ENCODE results near the gene RHPN2.
"Not testable (repeated sequence)": the region's sequence is repeated elsewhere in the genome, so short reads cannot be mapped to it uniquely, and the experiment has no call there.

The RHPN2 gene

DNA sequence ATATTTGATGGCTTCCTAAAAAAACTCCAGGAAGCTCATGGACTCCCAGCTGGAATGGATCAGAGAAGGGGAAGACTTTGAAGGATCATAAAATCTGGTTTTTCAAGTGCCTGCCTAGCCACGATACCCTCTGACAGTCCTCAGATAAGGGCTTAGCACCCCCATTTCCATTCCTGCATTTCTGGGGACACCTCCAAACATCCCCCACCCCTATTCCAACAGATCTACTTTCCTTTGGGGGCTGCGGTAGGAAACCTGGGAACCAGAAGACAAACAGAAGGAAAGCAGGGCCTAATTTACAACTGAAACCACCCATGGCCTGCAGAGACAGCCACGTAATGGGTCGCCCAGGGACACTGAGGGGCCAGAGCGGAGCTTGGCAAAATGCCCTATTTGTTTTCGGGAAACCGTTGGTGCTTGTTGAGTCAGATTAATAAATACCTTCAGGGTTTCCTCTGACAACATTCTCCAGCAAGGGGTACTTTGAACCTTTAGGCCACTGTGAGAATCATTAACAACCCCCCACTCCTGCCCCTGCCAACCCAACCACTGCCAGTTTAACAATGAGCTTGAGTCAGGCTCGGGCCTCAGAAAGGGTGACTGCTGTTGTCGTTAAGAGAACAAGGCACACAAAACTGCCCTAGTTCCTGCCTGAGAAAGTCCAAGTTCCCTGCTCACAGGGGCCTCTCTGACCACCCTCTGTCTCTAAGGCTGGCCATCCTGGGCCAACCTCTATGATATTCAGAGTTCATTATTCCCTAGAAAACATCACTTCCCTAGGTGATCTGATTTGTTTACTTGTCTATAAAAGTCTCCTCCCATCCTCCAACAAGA, 23.5 kb downstream of the RHPN2 start:
- Histone ChIP-seq H4K20me1 (ENCODE audit: low read depth, low read length) (no peaks in the 10 kb centered on the region), H3K9ac (ENCODE audit: low read length) (no peak overlapping the region), H3K4me2 (ENCODE audit: low read depth, low read length, poor library complexity, severe bottlenecking) (no peak overlapping the region), H2AFZ (ENCODE audit: low read depth, low read length, severe bottlenecking) (no peak overlapping the region), H3K36me3 (ENCODE audit: low read length) (no peaks in the 10 kb centered on the region), H3K27me3 (ENCODE audit: low read length) (no peaks in the 10 kb centered on the region), H3K27ac (ENCODE audit: low read depth, low read length) (no peak overlapping the region), H3K4me3 (ENCODE audit: insufficient read depth, low read length, poor library complexity, severe bottlenecking) (no peak overlapping the region), H3F3A (ENCODE audit: insufficient read depth) (no peaks in the 10 kb centered on the region), H3K9me3 (ENCODE audit: insufficient read depth, low read length) (no peaks in the 10 kb centered on the region), H3K9me2 (replicated peaks; ENCODE audit: insufficient read depth, low read length) (no peaks in the 10 kb centered on the region), H3K79me2 (ENCODE audit: insufficient read depth, low read length) (peaks cover 5% of the 10 kb centered on the region; the same call in 1 of the 2 replicates)
- no peak for TF ChIP-seq EZH2phosphoT487 (conservative IDR thresholded peaks at IDR 0.05; ENCODE audit: low read length)
- TF ChIP-seq, protein P1, sequence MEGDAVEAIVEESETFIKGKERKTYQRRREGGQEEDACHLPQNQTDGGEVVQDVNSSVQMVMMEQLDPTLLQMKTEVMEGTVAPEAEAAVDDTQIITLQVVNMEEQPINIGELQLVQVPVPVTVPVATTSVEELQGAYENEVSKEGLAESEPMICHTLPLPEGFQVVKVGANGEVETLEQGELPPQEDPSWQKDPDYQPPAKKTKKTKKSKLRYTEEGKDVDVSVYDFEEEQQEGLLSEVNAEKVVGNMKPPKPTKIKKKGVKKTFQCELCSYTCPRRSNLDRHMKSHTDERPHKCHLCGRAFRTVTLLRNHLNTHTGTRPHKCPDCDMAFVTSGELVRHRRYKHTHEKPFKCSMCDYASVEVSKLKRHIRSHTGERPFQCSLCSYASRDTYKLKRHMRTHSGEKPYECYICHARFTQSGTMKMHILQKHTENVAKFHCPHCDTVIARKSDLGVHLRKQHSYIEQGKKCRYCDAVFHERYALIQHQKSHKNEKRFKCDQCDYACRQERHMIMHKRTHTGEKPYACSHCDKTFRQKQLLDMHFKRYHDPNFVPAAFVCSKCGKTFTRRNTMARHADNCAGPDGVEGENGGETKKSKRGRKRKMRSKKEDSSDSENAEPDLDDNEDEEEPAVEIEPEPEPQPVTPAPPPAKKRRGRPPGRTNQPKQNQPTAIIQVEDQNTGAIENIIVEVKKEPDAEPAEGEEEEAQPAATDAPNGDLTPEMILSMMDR (IDR thresholded peaks at IDR 0.05; ENCODE audit: insufficient read depth, low read length, poor library complexity, severe bottlenecking), result no peak

DNA sequence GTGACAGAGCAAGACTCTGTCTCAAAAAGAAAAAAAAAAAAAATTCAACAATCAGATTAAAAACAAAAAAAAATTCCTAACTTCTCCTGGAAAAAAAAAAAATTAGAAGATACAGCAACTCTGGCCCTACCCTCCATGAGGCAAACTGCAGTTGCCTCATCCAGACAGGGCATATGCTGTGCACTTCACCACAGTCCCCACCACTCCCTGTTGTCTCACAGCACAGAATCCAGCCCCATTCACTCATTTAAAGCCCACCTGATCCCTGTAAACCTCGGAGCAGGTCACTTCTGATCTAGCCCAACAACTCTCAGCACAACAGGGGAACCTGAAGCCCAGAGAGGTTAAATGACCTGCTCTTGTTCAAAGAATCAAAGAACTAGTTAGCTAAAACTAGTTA, 24.9 kb downstream of the RHPN2 start:
- Histone ChIP-seq H4K20me1 (ENCODE audit: low read depth, low read length) (no peaks in the 10 kb centered on the region), H3K27ac (ENCODE audit: low read depth, low read length) (no peak overlapping the region), H2AFZ (ENCODE audit: low read depth, low read length, severe bottlenecking) (no peak overlapping the region), H3K9me3 (ENCODE audit: insufficient read depth, low read length) (no peaks in the 10 kb centered on the region), H3K9me2 (replicated peaks; ENCODE audit: insufficient read depth, low read length) (no peaks in the 10 kb centered on the region), H3K9ac (ENCODE audit: low read length) (no peak overlapping the region), H3K79me2 (ENCODE audit: insufficient read depth, low read length) (peaks cover 5% of the 10 kb centered on the region; the same call in 1 of the 2 replicates), H3K27me3 (ENCODE audit: low read length) (no peaks in the 10 kb centered on the region), H3K36me3 (ENCODE audit: low read length) (no peaks in the 10 kb centered on the region), H3K4me2 (ENCODE audit: low read depth, low read length, poor library complexity, severe bottlenecking) (no peak overlapping the region), H3F3A (ENCODE audit: insufficient read depth) (no peaks in the 10 kb centered on the region), H3K4me3 (ENCODE audit: insufficient read depth, low read length, poor library complexity, severe bottlenecking) (no peak overlapping the region)
- TF ChIP-seq EZH2phosphoT487 (conservative IDR thresholded peaks at IDR 0.05; ENCODE audit: low read length), result no peak
- TF ChIP-seq, protein P1 (IDR thresholded peaks at IDR 0.05; ENCODE audit: insufficient read depth, low read length, poor library complexity, severe bottlenecking), result no peak

DNA sequence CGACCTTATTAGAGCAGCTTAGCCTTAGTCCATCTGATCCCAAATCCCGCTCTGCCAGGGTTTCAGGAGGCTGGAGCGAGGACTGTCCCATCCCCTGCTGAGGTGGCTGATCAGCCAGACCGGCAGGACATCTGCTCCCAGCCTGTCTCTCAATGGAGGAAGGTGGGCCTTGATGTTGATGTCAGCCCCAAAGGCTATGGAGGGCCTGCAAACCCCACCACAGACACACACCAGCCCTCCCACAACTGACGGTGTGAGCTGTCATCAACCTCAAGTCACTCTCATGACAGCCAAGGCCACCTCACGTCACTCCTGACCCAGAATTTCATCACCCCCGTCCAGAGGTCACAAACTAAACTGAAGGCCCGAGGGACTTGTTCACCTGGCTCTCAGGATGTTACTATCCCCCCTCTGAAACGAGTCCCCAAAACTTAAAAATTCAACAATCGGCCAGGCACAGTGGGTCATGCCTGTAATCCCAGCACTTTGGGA, 25.5 kb downstream of the RHPN2 start:
- H4K20me1 ChIP-seq (ENCODE audit: low read depth, low read length), result no peaks in the 10 kb centered on the region
- no peak overlapping the region for H3K9ac ChIP-seq (ENCODE audit: low read length)
- H3K27ac ChIP-seq (ENCODE audit: low read depth, low read length), result no peak overlapping the region
- no peak overlapping the region for H3K4me3 ChIP-seq (ENCODE audit: insufficient read depth, low read length, poor library complexity, severe bottlenecking)
- no peak overlapping the region for H3K4me2 ChIP-seq (ENCODE audit: low read depth, low read length, poor library complexity, severe bottlenecking)
- no peaks in the 10 kb centered on the region for H3F3A ChIP-seq (ENCODE audit: insufficient read depth)
- peaks cover 5% of the 10 kb centered on the region; the same call in 1 of the 2 replicates for H3K79me2 ChIP-seq (ENCODE audit: insufficient read depth, low read length)
- no peak overlapping the region for H2AFZ ChIP-seq (ENCODE audit: low read depth, low read length, severe bottlenecking)
- H3K9me2 ChIP-seq (replicated peaks; ENCODE audit: insufficient read depth, low read length), result no peaks in the 10 kb centered on the region
- TF ChIP-seq, protein P1 (IDR thresholded peaks at IDR 0.05; ENCODE audit: insufficient read depth, low read length, poor library complexity, severe bottlenecking), result no peak
- no peak for TF ChIP-seq EZH2phosphoT487 (conservative IDR thresholded peaks at IDR 0.05; ENCODE audit: low read length)
- H3K9me3 ChIP-seq (ENCODE audit: insufficient read depth, low read length), result no peaks in the 10 kb centered on the region
- no peaks in the 10 kb centered on the region for H3K27me3 ChIP-seq (ENCODE audit: low read length)
- no peaks in the 10 kb centered on the region for H3K36me3 ChIP-seq (ENCODE audit: low read length)

DNA sequence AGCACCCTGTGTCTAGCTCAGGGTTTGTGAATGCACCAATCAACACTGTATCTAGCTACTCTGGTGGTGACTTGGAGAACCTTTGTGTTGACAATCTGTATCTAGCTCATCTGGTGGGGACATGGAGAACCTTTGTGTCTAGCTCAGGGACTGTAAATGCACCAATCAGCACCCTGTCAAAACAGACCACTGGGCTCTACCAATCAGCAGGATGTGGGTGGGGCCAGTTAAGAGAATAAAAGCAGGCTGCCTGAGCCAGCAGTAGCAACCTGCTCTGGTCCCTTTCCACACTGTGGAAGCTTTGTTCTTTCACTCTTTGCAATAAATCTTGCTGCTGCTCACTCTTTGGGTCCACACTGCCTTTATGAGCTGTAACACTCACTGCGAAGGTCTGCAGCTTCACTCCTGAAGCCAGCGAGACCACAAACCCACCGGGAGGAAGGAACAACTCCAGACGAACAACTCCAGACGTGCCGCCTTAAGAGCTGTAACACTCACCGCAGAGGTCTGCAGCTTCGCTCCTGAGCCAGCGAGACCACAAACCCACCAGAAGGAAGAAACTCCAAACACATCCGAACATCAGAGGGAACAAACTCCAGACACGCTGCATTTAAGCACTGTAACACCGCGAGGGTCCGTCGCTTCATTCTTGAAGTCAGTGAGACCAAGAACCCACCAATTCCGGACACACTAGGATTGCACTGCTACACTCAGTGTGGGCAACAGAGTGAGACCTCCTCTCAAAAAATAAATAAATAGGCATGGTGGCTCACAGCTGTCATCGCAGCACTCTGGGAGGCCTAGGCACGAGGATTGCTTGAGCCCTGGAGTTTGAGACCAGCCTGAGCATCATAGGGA, 27.3 kb downstream of the RHPN2 start:
- not testable (repeated sequence) for H4K20me1 ChIP-seq (ENCODE audit: low read depth, low read length); H3K27me3 ChIP-seq (ENCODE audit: low read length); H3K79me2 ChIP-seq (ENCODE audit: insufficient read depth, low read length); H3K9me3 ChIP-seq (ENCODE audit: insufficient read depth, low read length); H3K9ac ChIP-seq (ENCODE audit: low read length); H2AFZ ChIP-seq (ENCODE audit: low read depth, low read length, severe bottlenecking); H3K4me2 ChIP-seq (ENCODE audit: low read depth, low read length, poor library complexity, severe bottlenecking); H3K36me3 ChIP-seq (ENCODE audit: low read length); H3K4me3 ChIP-seq (ENCODE audit: insufficient read depth, low read length, poor library complexity, severe bottlenecking); H3K9me2 ChIP-seq (replicated peaks; ENCODE audit: insufficient read depth, low read length); H3F3A ChIP-seq (ENCODE audit: insufficient read depth); H3K27ac ChIP-seq (ENCODE audit: low read depth, low read length)

DNA sequence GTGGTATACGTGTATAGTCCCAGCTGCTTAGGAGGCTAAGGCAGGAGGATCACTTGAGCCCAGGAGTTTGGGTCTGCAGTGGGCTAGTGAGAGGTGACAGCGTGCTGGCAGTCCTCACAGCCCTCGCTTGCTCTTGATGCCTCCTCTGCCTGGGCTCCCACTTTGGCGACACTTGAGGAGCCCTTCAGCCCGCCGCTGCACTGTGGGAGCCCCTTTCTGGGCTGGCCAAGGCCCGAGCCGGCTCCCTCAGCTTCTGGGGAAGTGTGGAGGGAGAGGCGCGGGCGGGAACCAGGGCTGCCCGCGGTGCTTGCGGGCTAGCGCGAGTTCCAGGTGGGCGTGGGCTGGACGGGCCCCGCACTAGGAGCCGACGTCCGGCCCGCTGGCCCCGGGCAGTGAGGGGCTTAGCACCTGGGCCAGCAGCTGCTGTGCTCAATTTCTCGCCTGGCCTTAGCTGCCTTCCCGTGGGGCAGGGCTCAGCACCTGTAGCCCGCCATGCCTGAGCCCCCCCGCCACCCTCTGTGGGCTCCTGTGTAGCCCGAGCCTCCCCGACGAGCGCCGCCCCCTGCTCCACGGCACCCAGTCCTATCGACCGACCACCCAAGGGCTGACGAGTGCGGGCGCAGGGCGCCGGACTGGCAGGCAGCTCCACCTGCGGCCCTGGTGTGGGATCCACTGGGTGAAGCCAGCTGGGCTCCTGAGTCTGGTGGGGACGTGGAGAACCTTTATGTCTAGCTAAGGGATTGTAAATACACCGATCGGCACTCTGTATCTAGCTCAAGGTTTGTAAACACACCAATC, 28.1 kb downstream of the RHPN2 start:
- not testable (repeated sequence) for H3K4me2 ChIP-seq (ENCODE audit: low read depth, low read length, poor library complexity, severe bottlenecking)

More for the DNA sequence above, 28.1 kb downstream of the RHPN2 start:
- not testable (repeated sequence) for H3K9me2 ChIP-seq (replicated peaks; ENCODE audit: insufficient read depth, low read length); H4K20me1 ChIP-seq (ENCODE audit: low read depth, low read length); H3K9ac ChIP-seq (ENCODE audit: low read length); H3K36me3 ChIP-seq (ENCODE audit: low read length); H3K4me3 ChIP-seq (ENCODE audit: insufficient read depth, low read length, poor library complexity, severe bottlenecking); H3K9me3 ChIP-seq (ENCODE audit: insufficient read depth, low read length); H3F3A ChIP-seq (ENCODE audit: insufficient read depth); H3K27ac ChIP-seq (ENCODE audit: low read depth, low read length); H3K79me2 ChIP-seq (ENCODE audit: insufficient read depth, low read length); H3K27me3 ChIP-seq (ENCODE audit: low read length); H2AFZ ChIP-seq (ENCODE audit: low read depth, low read length, severe bottlenecking)
